Stimulated activated CD8-positive, alpha-beta memory T cell treated with anti-CD3 and anti-CD28 coated beads, Interleukin-15, amount 100 ng/mL, for 1 hour (primary cell): Measurements from ENCODE around the gene S100A9.
"Not testable (repeated sequence)": the region's sequence is repeated elsewhere in the genome, so short reads cannot be mapped to it uniquely, and the experiment has no call there.

ENCODE experiments used
- DNase-seq: peaks from one replicate; pipeline ENCODE4 v3.0.0-alpha.2; 2020; ENCODE audit warnings: low read depth

Gene S100A9

DNA sequence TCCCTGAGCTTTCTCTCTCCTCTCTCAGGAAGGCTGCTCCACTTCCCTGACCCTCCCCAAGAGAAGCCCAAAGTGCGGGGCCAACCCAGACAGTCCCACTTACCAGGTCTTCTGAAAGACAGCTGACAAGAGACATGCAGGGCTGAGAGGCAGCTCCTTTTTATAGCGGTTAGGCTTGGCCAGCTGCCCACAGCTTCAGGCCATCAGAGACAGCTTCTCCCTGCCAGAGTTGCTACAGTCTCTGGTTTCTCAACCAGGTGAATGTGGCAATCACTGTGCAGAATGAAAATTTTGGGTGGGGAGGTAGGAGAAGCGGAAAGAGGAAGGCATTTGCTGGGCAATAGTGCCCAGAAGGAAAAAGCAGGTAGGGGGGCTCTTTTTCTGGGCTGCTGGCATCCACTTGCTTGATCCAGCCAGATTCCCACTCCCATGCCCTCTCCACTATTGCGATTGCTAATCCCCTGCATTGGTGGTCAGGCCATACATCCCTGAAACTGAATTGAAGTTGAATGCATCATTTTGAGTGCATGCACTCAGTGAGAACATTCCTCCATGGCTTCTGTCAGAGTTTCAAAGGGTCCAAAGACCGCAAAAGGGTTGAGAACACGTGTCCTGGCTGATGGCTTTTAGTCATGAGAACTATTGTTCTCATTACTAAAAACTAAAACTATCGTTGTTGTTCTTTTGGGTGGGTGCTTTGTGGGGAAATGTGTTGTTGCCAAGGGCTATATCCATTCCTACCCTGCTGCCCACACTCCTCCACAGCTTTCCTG, 33.5 kb downstream of the S100A9 start, which contains the start of gene S100A8:
Gene S100A8, minus strand, starts transcription at position 136 of the 773 bp plus-strand sequence. CDS start 538 bp downstream, outside the sequence.
- DNase-seq, result no peak

- DNase-seq, result no peak
These were observed 34.6 kb downstream of the S100A9 start for GRCh38 chr1:153392258-153392657.

- DNase-seq, result no peak
These were observed 35.2 kb downstream of the S100A9 start for GRCh38 chr1:153392822-153393221.

DNA sequence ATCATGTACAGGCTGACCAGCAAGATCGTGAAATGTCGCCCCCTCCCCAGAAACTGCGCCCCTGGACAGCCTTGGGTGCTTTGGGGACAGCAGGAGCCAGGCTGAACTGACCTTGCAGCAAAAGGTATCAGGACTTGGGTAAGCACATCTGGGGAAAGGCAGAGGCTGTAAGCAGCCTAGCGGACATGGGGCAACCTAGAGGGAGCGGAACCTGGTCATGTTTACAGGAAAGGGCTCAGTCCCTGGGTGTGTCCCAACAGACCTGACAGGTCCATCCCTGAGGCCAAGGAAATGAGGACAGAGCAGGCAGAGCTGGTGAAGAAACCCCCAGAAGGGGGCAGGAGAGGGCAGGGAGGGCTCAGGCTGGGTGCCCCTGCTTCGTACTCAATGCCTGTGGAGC, 36.3 kb downstream of the S100A9 start:
- DNase-seq, result no peak

DNA sequence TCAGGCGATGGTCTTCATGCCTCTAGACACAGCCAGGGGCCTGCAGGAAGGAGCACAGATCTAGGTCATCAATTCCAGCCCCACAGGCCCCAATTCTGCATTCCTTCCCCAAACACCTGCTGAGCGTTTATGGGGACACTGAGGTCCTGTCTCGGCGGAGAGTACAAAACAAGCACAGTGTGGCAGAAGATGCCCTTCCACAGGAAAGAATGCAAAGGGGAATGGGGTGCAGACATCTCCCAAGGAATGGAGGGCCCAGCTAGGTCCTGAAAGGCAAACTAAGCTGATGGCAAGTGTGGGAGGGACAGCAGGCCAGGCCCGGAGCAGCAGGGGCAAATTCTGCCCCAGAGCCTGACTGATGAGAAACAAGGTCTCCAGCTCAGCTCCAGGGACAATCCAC, 36.7 kb downstream of the S100A9 start:
- no peak for DNase-seq

- no peak for DNase-seq
These were observed 37.6 kb downstream of the S100A9 start for GRCh38 chr1:153395136-153395685.

- no peak for DNase-seq
These were observed 38.1 kb downstream of the S100A9 start for GRCh38 chr1:153395776-153396175.

GRCh38 chr1:153396461-153396860, 38.8 kb downstream of the S100A9 start:
- DNase-seq, result no peak

- no peak for DNase-seq
These were observed 39.6 kb downstream of the S100A9 start for GRCh38 chr1:153397051-153397923.

GRCh38 chr1:153397924-153398651, 40.4 kb downstream of the S100A9 start:
- no peak for DNase-seq

DNA sequence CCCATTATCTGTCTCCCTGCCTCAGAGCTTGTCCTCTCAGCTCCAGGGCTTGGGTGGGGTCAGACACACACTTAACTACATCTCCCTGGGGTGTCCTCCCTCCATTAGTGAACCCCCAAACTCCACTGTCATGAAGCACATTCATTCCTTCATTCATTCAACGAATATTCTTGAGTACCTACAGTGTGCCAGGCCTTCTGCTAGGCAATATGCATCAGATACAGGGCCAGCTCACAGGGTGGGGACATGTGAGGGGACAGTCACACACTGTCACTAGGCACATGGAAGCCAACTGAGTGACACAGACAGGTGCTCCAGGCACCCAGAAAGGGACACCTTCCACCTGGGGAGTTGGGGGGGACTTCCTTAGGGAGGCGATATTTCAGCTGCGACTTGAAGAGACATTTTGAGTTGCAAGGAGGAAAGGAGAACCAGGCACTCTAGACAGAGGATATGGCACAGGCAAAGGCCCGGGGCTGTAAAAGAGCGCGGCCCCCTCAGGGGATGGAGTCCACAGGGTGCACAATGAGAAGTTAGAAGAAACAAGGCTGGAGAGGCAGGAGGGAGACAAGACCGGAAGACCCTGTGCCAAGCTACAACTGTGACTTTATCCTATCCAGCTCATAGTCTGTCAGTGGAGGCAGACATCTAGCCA, 41.9 kb downstream of the S100A9 start:
- no peak for DNase-seq

DNA sequence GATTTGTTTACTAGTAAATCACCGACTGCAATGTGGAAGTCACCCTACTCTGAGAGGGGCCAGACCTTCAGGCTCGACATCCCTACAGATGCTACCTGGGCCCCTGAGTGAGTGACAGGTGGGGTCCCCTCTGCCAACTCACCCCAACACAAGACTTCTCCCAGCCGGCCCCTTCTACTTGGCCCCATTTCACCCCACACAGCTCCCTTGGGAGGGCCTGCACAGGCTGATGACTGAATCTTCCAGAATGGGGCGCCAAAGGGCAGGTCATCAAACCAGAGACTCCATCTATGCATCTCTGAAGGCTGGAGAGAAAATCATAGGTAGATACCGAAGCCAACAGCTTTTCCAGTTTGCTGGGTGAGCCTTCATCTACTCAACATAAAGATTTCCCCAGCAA, 42.6 kb downstream of the S100A9 start:
- no peak for DNase-seq

- no peak for DNase-seq
These were observed 43.8 kb downstream of the S100A9 start for GRCh38 chr1:153401461-153401860.

GRCh38 chr1:153402226-153402625, 44.6 kb downstream of the S100A9 start:
- DNase-seq, result no peak

DNA sequence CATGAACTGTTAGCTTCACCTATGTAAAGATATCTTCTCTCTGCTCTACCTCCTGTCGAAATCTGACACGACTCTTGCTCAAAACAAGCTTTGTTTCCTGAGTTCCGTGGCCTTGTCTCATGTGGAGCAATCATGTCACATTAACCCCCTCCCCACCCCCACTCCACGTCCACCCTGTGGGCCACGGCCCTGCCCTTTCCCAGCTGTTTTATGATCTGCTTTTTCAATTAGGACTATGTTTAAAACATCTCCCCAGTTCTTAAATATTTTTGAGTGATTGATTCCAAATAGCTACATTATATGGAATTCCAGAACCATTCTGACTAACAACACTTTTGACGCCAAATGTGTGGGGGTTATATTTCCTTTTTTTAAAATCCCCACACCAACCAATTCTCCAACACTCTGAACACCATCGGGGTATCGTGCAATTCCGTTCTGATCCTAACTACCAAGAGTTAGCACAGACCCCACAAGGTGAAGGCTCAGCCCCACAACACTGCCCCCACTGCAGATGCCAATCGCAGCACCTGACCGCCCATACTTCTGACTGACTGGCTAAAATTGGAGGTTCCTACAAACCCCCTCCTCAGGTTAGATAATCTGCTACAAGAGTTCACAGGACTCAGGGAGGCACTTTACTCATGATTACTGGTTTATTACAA, 45.9 kb downstream of the S100A9 start:
- DNase-seq, result no peak

DNA sequence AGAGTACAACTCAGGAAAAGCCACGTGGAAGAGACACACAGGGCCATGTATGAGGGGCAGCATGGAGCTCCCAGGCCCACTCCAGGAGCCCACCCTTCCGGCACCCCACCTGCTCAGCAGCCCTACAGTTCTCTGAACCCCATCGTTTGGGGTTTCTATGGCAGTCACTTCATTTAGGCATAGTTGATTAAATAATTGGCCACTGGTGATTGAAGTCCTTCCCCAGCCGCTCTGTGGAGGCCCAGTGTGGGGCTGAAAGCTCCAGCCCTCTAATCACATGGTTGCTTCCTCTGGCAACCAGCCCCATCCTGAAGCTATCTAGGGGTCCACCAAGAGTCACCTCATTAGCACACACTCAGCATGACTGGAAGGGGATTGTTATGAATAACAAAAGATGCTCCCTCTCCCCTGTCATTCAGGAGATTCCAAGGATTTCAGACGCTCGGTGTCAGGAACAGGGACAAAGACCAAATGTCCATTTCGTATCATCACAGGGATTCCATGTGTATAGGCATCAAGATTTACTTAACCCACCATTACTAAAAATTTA, 46.5 kb downstream of the S100A9 start:
- DNase-seq, result no peak

- DNase-seq, result peak; percentile 5
These were observed 47.1 kb downstream of the S100A9 start for GRCh38 chr1:153404768-153405167.

- DNase-seq, result not testable (repeated sequence)
These were observed 48.4 kb downstream of the S100A9 start for GRCh38 chr1:153405825-153406599.

- not testable (repeated sequence) for DNase-seq
These were observed 49.6 kb downstream of the S100A9 start for GRCh38 chr1:153407274-153407673.
